ENCODE measurements around the gene MDM1.

MDM1 gene, protein sequence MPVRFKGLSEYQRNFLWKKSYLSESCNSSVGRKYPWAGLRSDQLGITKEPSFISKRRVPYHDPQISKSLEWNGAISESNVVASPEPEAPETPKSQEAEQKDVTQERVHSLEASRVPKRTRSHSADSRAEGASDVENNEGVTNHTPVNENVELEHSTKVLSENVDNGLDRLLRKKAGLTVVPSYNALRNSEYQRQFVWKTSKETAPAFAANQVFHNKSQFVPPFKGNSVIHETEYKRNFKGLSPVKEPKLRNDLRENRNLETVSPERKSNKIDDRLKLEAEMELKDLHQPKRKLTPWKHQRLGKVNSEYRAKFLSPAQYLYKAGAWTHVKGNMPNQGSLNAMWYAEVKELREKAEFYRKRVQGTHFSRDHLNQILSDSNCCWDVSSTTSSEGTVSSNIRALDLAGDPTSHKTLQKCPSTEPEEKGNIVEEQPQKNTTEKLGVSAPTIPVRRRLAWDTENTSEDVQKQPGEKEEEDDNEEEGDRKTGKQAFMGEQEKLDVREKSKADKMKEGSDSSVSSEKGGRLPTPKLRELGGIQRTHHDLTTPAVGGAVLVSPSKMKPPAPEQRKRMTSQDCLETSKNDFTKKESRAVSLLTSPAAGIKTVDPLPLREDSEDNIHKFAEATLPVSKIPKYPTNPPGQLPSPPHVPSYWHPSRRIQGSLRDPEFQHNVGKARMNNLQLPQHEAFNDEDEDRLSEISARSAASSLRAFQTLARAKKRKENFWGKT

DNA sequence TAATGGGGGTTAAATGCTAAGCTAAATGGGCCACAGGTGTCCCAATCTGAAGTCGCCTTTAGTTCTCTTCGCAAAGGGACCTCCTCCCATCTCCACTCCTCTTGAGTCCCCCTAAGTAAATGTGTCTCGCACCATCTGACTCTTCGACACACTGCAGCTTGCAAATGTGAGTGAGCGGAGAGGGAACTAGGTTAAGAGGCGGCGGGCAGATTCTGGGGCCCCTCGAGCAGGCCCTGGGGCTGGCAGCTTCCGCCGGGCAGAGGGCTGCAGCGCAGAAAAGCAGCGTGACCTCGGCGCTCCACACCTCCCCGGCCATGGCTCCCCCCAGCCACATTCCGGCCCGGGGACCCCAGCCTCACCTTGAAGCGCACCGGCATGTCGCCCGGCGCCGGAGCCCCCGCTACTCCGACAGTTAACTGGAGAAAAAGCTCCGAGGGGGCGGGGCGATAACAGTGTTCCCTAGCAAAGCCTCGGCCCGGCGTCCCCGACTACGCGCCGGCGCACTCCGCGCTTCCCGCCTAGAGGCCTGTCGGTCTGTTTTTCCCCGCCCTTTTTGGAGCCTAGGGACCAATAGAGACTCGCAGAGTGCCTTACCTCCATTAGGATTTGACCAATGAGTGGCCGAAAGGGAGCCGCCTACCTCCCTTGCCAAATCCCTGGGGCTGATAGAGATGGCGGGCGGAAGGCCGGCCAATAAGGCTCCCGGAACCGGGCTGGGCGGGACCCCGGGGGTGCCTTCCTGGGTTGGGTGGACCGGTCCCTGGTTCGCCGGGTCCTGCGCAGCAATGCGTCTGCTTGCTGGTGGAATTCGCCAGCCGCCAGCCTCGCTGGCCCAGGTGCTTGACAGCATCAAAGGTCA is at the start of gene MDM1:
TSS of gene MDM1 (minus strand) at position 494 of the 859 bp plus-strand sequence. CDS start at position 377, 117 bp downstream.
- TF ChIP-seq, protein P1, sequence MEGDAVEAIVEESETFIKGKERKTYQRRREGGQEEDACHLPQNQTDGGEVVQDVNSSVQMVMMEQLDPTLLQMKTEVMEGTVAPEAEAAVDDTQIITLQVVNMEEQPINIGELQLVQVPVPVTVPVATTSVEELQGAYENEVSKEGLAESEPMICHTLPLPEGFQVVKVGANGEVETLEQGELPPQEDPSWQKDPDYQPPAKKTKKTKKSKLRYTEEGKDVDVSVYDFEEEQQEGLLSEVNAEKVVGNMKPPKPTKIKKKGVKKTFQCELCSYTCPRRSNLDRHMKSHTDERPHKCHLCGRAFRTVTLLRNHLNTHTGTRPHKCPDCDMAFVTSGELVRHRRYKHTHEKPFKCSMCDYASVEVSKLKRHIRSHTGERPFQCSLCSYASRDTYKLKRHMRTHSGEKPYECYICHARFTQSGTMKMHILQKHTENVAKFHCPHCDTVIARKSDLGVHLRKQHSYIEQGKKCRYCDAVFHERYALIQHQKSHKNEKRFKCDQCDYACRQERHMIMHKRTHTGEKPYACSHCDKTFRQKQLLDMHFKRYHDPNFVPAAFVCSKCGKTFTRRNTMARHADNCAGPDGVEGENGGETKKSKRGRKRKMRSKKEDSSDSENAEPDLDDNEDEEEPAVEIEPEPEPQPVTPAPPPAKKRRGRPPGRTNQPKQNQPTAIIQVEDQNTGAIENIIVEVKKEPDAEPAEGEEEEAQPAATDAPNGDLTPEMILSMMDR (IDR thresholded peaks at IDR 0.05; ENCODE audit: extremely low read depth, insufficient read depth, missing control alignments), result no peak
- DNase-seq (ENCODE audit: low spot score), result peak; percentile 95
- in situ Hi-C loops (cut with MboI; ENCODE audit: low pct_unique_long_range_greater_than_20kb, low sequenced_read_pairs, unreplicated experiment), result no loop called here

GRCh38 chr12:68381476-68382219 is 49.5 kb upstream of the MDM1 start:
- no peak for DNase-seq (ENCODE audit: low spot score)
- in situ Hi-C loops (cut with MboI; ENCODE audit: low pct_unique_long_range_greater_than_20kb, low sequenced_read_pairs, unreplicated experiment), result no loop called here
- TF ChIP-seq, protein P1 (IDR thresholded peaks at IDR 0.05; ENCODE audit: extremely low read depth, insufficient read depth, missing control alignments), result no peak

- in situ Hi-C loops (cut with MboI; ENCODE audit: low pct_unique_long_range_greater_than_20kb, low sequenced_read_pairs, unreplicated experiment), result no loop called here
- DNase-seq (ENCODE audit: low spot score), result no peak
- TF ChIP-seq, protein P1 (IDR thresholded peaks at IDR 0.05; ENCODE audit: extremely low read depth, insufficient read depth, missing control alignments), result no peak
Observed at GRCh38 chr12:68378872-68379606, 46.9 kb upstream of the MDM1 start.

GRCh38 chr12:68377881-68378280 is 45.7 kb upstream of the MDM1 start:
- no peak for DNase-seq (ENCODE audit: low spot score)
- TF ChIP-seq, protein P1 (IDR thresholded peaks at IDR 0.05; ENCODE audit: extremely low read depth, insufficient read depth, missing control alignments), result no peak
- in situ Hi-C loops (cut with MboI; ENCODE audit: low pct_unique_long_range_greater_than_20kb, low sequenced_read_pairs, unreplicated experiment), result no loop called here

GRCh38 chr12:68376901-68377300 is 44.7 kb upstream of the MDM1 start:
- DNase-seq (ENCODE audit: low spot score), result no peak
- TF ChIP-seq, protein P1 (IDR thresholded peaks at IDR 0.05; ENCODE audit: extremely low read depth, insufficient read depth, missing control alignments), result no peak
- in situ Hi-C loops (cut with MboI; ENCODE audit: low pct_unique_long_range_greater_than_20kb, low sequenced_read_pairs, unreplicated experiment), result no loop called here
